Measurements from ENCODE around the gene CKAP5.

CKAP5 gene

GRCh38 chr11:46890665-46891064, 44.6 kb upstream of the CKAP5 start:
- no peak for DNase-seq
- no peaks in the 10 kb centered on the region for H3K9me3 Mint-ChIP-seq
- no peak overlapping the region for H3K4me3 Mint-ChIP-seq
- no peaks in the 10 kb centered on the region for H3K4me1 Mint-ChIP-seq
- no peak overlapping the region for H3K27ac Mint-ChIP-seq
- no peak for TF ChIP-seq CTCF (IDR thresholded peaks at IDR 0.05)
- H3K36me3 Mint-ChIP-seq (ENCODE audit: low read depth) = peaks cover 65% of the 10 kb centered on the region
- no peaks in the 10 kb centered on the region for H3K27me3 Mint-ChIP-seq (ENCODE audit: low read depth, poor library complexity)

- Mint-ChIP-seq H3K4me3 (no peak overlapping the region), H3K36me3 (ENCODE audit: low read depth) (peaks cover 64% of the 10 kb centered on the region), H3K4me1 (no peaks in the 10 kb centered on the region), H3K27me3 (ENCODE audit: low read depth, poor library complexity) (no peaks in the 10 kb centered on the region), H3K9me3 (no peaks in the 10 kb centered on the region), H3K27ac (peak overlapping the region; percentile 86)
- TF ChIP-seq CTCF (IDR thresholded peaks at IDR 0.05) = peak; percentile 80
- peak; percentile 83 for DNase-seq
Measured at GRCh38 chr11:46889689-46890475, 43.8 kb upstream of the CKAP5 start.

DNA sequence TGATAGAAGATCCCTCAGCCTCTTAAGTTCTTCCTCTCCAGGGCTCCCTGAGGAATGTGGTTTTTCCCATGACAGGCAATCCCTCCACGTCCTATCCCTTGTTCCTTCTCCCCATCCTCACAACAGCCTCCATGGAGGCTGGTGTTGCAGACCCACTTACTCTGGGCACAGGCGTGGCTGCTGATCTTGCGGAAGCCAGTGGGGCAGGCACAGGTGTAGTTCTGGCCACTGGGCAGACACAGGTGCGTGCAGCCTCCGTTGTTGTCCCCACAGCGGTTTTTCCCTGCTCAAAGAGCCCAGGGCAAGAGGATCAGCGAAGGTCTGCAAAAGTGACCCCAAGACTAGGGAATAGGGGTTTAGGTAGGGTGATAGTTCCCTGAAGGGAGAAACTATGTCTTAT, 43.2 kb upstream of the CKAP5 start:
- no peak overlapping the region for H3K4me3 Mint-ChIP-seq
- DNase-seq = no peak
- H3K36me3 Mint-ChIP-seq (ENCODE audit: low read depth) = peaks cover 61% of the 10 kb centered on the region
- H3K4me1 Mint-ChIP-seq = no peaks in the 10 kb centered on the region
- no peaks in the 10 kb centered on the region for H3K27me3 Mint-ChIP-seq (ENCODE audit: low read depth, poor library complexity)
- TF ChIP-seq CTCF (IDR thresholded peaks at IDR 0.05) = no peak
- H3K27ac Mint-ChIP-seq = no peak overlapping the region
- no peaks in the 10 kb centered on the region for H3K9me3 Mint-ChIP-seq

DNA sequence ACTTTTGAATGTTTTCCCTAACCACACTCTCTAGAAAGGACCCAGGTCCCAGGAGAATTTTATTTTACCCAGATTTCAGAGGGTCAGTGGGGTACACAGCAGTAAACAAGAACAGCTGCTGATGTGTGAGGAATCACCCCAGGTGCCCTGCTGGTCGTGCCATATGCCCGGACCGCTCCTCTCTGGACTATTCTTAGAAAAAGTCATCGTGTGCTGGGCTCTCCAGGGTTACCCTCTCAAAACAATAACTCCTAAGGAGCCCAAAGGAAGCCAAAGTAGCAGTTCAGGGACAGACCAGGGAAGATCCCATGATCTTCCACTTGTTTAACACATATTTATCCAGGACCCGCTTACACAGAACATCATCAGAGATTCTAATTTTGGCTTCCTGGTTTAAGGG, 42.6 kb upstream of the CKAP5 start:
- DNase-seq = no peak

GRCh38 chr11:46886211-46886610, 40.1 kb upstream of the CKAP5 start:
- Mint-ChIP-seq H3K36me3 (ENCODE audit: low read depth) (peaks cover 70% of the 10 kb centered on the region), H3K27ac (no peak overlapping the region), H3K9me3 (no peaks in the 10 kb centered on the region), H3K4me1 (no peaks in the 10 kb centered on the region), H3K4me3 (no peak overlapping the region), H3K27me3 (ENCODE audit: low read depth, poor library complexity) (no peaks in the 10 kb centered on the region)
- no peak for TF ChIP-seq CTCF (IDR thresholded peaks at IDR 0.05)
- no peak for DNase-seq

More for the DNA sequence above, 42.6 kb upstream of the CKAP5 start:
- H3K36me3 Mint-ChIP-seq (ENCODE audit: low read depth) = peaks cover 64% of the 10 kb centered on the region
- no peaks in the 10 kb centered on the region for H3K9me3 Mint-ChIP-seq
- no peak for TF ChIP-seq CTCF (IDR thresholded peaks at IDR 0.05)
- no peaks in the 10 kb centered on the region for H3K27me3 Mint-ChIP-seq (ENCODE audit: low read depth, poor library complexity)
- H3K27ac Mint-ChIP-seq = no peak overlapping the region
- H3K4me1 Mint-ChIP-seq = no peaks in the 10 kb centered on the region
- H3K4me3 Mint-ChIP-seq = no peak overlapping the region

- H3K4me1 Mint-ChIP-seq = no peaks in the 10 kb centered on the region
Measured at GRCh38 chr11:46879056-46879585, 33.0 kb upstream of the CKAP5 start.

More at GRCh38 chr11:46879056-46879585, 33.0 kb upstream of the CKAP5 start:
- no peak for DNase-seq
- Mint-ChIP-seq H3K27ac (no peak overlapping the region), H3K9me3 (no peaks in the 10 kb centered on the region), H3K36me3 (ENCODE audit: low read depth) (peaks cover 78% of the 10 kb centered on the region), H3K4me3 (no peak overlapping the region), H3K27me3 (ENCODE audit: low read depth, poor library complexity) (no peaks in the 10 kb centered on the region)
- no peak for TF ChIP-seq CTCF (IDR thresholded peaks at IDR 0.05)

Measured in nephron progenitor cell (in vitro differentiated cells).